ENCODE measurements around the gene ZNF330. TPM values are rescaled to one million over a fixed set of nuclear protein-coding genes. Genes with fewer than 3 reads are reported as not detected.

Gene ZNF330
- polyA plus RNA-seq, 3 donors: 18.1 to 36.3 (median 32.7) TPM

Other genes with a start within 250 kb of the ZNF330 start
- gene RNF150, start 87.4 kb upstream of the ZNF330 start, polyA plus RNA-seq: 10 to 100 TPM in 1 of 3 donors, 1 to 10 TPM in 1, under 1 TPM in 1; 0.82 to 12.4 (median 3.0) TPM

All from adipose tissue (tissue), 3 donors.